ENCODE measurements around the gene TAP1. TPM values are rescaled to one million over a fixed set of nuclear protein-coding genes. Genes with fewer than 3 reads are reported as not detected.

Gene TAP1
- total and polyA plus RNA-seq, 2 donors (not counting 3 experiments of a cell fraction or from before 2014, with no cell fraction given): 15.6 to 25.9 TPM

DNA sequence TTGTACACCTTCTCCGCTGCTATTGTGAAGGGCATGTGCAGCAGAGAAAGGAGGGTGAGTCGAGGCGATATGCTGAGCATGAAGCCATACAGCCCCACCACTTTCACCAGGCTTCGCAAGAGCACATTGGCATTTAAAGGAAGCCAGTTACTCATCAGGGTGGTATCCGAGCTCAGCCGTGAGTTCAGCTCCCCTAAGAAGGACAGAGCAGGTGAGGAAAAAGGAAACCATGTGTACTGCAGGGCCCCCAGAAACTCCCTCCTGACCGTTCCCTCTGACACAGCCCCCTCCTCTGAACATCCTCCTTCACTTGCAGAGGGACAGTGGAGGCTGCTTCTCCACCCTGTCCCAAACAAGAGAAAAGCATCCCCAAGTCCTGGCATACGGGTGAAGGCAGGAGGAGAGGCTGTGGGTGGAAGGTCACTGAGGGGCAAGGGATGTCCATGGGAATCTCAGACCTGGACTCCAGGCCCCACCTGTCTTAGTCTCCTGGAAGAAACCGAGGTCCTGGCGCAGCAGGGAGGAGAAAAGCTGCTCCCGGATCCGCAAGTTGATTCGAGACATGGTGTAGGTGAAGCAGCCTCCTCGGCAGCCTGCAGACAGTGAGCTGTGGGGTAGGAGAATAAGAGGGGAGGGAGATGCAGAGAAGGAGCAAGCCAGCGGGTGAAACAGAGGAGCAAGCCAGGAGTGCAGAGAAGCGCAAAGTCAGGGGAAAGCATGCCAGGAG, 18.2 kb downstream of the TAP1 start:
- Histone ChIP-seq H2AFZ (ENCODE audit: low read depth, low read length) (no peak overlapping the region), H3K9me3 (replicated peaks; ENCODE audit: control insufficient read depth, insufficient read depth, low read length) (no peaks in the 10 kb centered on the region), H3K9ac (replicated peaks; ENCODE audit: extremely low read depth, insufficient read depth, low read length) (no peak overlapping the region), H3K4me1 (ENCODE audit: control insufficient read depth, extremely low read depth, insufficient read depth, low read length) (peaks cover 7% of the 10 kb centered on the region), H3K36me3 (ENCODE audit: control insufficient read depth in 2 of 2, extremely low read depth in 1 of 2, insufficient read depth in 2 of 2, low read length in 2 of 2) (peaks cover 3% of the 10 kb centered on the region in 2 experiments), H3K4me2 (ENCODE audit: insufficient read depth, low read length) (no peak overlapping the region), H4K20me1 (replicated peaks; ENCODE audit: control insufficient read depth, extremely low read depth, insufficient read depth, low read length) (no peaks in the 10 kb centered on the region), H3K27ac (ENCODE audit: insufficient read depth, low read depth, low read length) (no peak overlapping the region), H3K27me3 (ENCODE audit: control insufficient read depth in 2 of 2, insufficient read depth in 2 of 2, low read length in 2 of 2) (no peaks in the 10 kb centered on the region), H3K4me3 (replicated peaks in 1 of 3; ENCODE audit: insufficient read depth in 1 of 3, low read depth in 1 of 3, low read length in 3 of 3) (no peak overlapping the region), H3K9me1 (replicated peaks; ENCODE audit: control insufficient read depth, extremely low read depth, insufficient read depth, low read length) (no peaks in the 10 kb centered on the region), H3K79me2 (ENCODE audit: control insufficient read depth, insufficient read depth, low read length) (peaks cover 9% of the 10 kb centered on the region)
- no peak for TF ChIP-seq POLR2A (IDR thresholded peaks at IDR 0.05; ENCODE audit: low read depth, low read length)
- TF ChIP-seq EZH2 (IDR thresholded peaks at IDR 0.05; ENCODE audit: borderline replicate concordance, low read depth, low read length, severe bottlenecking): no peak
- TF ChIP-seq, protein P1, sequence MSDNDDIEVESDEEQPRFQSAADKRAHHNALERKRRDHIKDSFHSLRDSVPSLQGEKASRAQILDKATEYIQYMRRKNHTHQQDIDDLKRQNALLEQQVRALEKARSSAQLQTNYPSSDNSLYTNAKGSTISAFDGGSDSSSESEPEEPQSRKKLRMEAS (IDR thresholded peaks at IDR 0.05; ENCODE audit: insufficient read depth, insufficient read length): no peak
- TF ChIP-seq FOS (IDR thresholded peaks at IDR 0.05; ENCODE audit: borderline replicate concordance, insufficient read depth, low read length): no peak
- no peak for TF ChIP-seq GATA2 (IDR thresholded peaks at IDR 0.05; ENCODE audit: insufficient read depth, insufficient read length, low read depth, low read length)
- TF ChIP-seq POLR2AphosphoS5 (IDR thresholded peaks at IDR 0.05; ENCODE audit: insufficient read depth, low read depth, low read length): no peak
- no peak for FAIRE-seq
- no peak for DNase-seq (ENCODE audit: low read depth, low spot score)
- dilution Hi-C loops (cut with MboI; ENCODE audit: extremely low pct_ligation_motif_present, low sequenced_read_pairs): no loop called here
- CTCF ChIA-PET: interaction anchor here (0.6 to 1.2 kb wide), 3 partner anchors 10 to 33 kb away, joined by 3 to 4 read pairs (median 3); no protein-coding TSS in a partner anchor
- no TSS peak for BruUV-seq (replicated peaks)
- POLR2A ChIA-PET: no interaction called here
- intact Hi-C loops (cut with micrococcal nuclease): no loop called here

- POLR2A ChIA-PET: no interaction called here
- DNase-seq (ENCODE audit: low read depth, low spot score) (no peak), FAIRE-seq (no peak)
- CTCF ChIA-PET: interaction anchor here (1.4 kb wide), 1 partner anchor 99 kb away, joined by 3 read pairs; no protein-coding TSS in a partner anchor
- Histone ChIP-seq H3K4me2 (ENCODE audit: insufficient read depth, low read length) (no peak overlapping the region), H3K79me2 (ENCODE audit: control insufficient read depth, insufficient read depth, low read length) (peaks cover 9% of the 10 kb centered on the region), H2AFZ (ENCODE audit: low read depth, low read length) (no peak overlapping the region), H3K27me3 (ENCODE audit: control insufficient read depth in 2 of 2, insufficient read depth in 2 of 2, low read length in 2 of 2) (no peaks in the 10 kb centered on the region), H4K20me1 (replicated peaks; ENCODE audit: control insufficient read depth, extremely low read depth, insufficient read depth, low read length) (no peaks in the 10 kb centered on the region), H3K27ac (ENCODE audit: insufficient read depth, low read depth, low read length) (no peak overlapping the region), H3K4me1 (ENCODE audit: control insufficient read depth, extremely low read depth, insufficient read depth, low read length) (peaks cover 7% of the 10 kb centered on the region), H3K36me3 (ENCODE audit: control insufficient read depth in 2 of 2, extremely low read depth in 1 of 2, insufficient read depth in 2 of 2, low read length in 2 of 2) (peaks cover 5 to 10% of the 10 kb centered on the region in 2 experiments), H3K9ac (replicated peaks; ENCODE audit: extremely low read depth, insufficient read depth, low read length) (no peak overlapping the region), H3K9me3 (replicated peaks; ENCODE audit: control insufficient read depth, insufficient read depth, low read length) (no peaks in the 10 kb centered on the region), H3K4me3 (replicated peaks in 1 of 3; ENCODE audit: insufficient read depth in 1 of 3, low read depth in 1 of 3, low read length in 3 of 3) (no peak overlapping the region), H3K9me1 (replicated peaks; ENCODE audit: control insufficient read depth, extremely low read depth, insufficient read depth, low read length) (no peaks in the 10 kb centered on the region)
- dilution Hi-C loops (cut with MboI; ENCODE audit: extremely low pct_ligation_motif_present, low sequenced_read_pairs) (no loop called here), intact Hi-C loops (cut with micrococcal nuclease) (no loop called here)
- BruUV-seq (replicated peaks): no TSS peak
- TF ChIP-seq POLR2AphosphoS5 (IDR thresholded peaks at IDR 0.05; ENCODE audit: insufficient read depth, low read depth, low read length) (no peak), GATA2 (IDR thresholded peaks at IDR 0.05; ENCODE audit: insufficient read depth, insufficient read length, low read depth, low read length) (no peak), POLR2A (IDR thresholded peaks at IDR 0.05; ENCODE audit: low read depth, low read length) (no peak), JUN (IDR thresholded peaks at IDR 0.05; ENCODE audit: borderline replicate concordance, insufficient read depth, insufficient read length, low read depth) (no peak), MYC (IDR thresholded peaks at IDR 0.05; ENCODE audit: low read depth, low read length) (no peak), EZH2 (IDR thresholded peaks at IDR 0.05; ENCODE audit: borderline replicate concordance, low read depth, low read length, severe bottlenecking) (no peak), FOS (IDR thresholded peaks at IDR 0.05; ENCODE audit: borderline replicate concordance, insufficient read depth, low read length) (no peak)
- TF ChIP-seq, protein P2, sequence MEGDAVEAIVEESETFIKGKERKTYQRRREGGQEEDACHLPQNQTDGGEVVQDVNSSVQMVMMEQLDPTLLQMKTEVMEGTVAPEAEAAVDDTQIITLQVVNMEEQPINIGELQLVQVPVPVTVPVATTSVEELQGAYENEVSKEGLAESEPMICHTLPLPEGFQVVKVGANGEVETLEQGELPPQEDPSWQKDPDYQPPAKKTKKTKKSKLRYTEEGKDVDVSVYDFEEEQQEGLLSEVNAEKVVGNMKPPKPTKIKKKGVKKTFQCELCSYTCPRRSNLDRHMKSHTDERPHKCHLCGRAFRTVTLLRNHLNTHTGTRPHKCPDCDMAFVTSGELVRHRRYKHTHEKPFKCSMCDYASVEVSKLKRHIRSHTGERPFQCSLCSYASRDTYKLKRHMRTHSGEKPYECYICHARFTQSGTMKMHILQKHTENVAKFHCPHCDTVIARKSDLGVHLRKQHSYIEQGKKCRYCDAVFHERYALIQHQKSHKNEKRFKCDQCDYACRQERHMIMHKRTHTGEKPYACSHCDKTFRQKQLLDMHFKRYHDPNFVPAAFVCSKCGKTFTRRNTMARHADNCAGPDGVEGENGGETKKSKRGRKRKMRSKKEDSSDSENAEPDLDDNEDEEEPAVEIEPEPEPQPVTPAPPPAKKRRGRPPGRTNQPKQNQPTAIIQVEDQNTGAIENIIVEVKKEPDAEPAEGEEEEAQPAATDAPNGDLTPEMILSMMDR (IDR thresholded peaks at IDR 0.05; ENCODE audit: extremely low read depth in 1 of 2, insufficient read depth in 1 of 2, low read depth in 1 of 2, low read length in 2 of 2): no peak
- TF ChIP-seq, protein P1 (IDR thresholded peaks at IDR 0.05; ENCODE audit: insufficient read depth, insufficient read length): no peak
Observed at GRCh38 chr6:32833664-32834063, 19.8 kb downstream of the TAP1 start.
